HG03575 (cell line): ENCODE results near the gene LPCAT1.
"Not testable (repeated sequence)": the region's sequence is repeated elsewhere in the genome, so short reads cannot be mapped to it uniquely, and the experiment has no call there.

ENCODE experiments used
- ATAC-seq: cut with Tn5 transposase; IDR thresholded peaks from one replicate; pipeline ENCODE4 v1.9.1; 2021; ENCODE audit not compliant: unreplicated experiment, insufficient number of reproducible peaks, low FRiP score; ENCODE audit errors: extremely low read depth

Gene LPCAT1

GRCh38 chr5:1423901-1424603 is 99.7 kb downstream of the LPCAT1 start:
- ATAC-seq = no peak

DNA sequence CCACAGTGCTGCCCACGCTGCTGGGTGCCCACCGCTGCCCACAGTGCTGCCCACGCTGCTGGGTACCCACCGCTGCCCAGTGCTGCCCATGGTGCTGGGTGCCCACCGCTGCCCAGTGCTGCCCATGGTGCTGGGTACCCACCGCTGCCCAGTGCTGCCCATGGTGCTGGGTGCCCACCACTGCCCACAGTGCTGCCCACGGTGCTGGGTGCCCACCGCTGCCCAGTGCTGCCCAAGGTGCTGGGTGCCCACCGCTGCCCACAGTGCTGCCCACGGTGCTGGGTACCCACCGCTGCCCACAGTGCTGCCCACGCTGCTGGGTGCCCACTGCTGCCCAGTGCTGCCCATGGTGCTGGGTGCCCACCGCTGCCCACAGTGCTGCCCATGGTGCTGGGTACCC is 101.2 kb downstream of the LPCAT1 start:
- ATAC-seq = not testable (repeated sequence)

DNA sequence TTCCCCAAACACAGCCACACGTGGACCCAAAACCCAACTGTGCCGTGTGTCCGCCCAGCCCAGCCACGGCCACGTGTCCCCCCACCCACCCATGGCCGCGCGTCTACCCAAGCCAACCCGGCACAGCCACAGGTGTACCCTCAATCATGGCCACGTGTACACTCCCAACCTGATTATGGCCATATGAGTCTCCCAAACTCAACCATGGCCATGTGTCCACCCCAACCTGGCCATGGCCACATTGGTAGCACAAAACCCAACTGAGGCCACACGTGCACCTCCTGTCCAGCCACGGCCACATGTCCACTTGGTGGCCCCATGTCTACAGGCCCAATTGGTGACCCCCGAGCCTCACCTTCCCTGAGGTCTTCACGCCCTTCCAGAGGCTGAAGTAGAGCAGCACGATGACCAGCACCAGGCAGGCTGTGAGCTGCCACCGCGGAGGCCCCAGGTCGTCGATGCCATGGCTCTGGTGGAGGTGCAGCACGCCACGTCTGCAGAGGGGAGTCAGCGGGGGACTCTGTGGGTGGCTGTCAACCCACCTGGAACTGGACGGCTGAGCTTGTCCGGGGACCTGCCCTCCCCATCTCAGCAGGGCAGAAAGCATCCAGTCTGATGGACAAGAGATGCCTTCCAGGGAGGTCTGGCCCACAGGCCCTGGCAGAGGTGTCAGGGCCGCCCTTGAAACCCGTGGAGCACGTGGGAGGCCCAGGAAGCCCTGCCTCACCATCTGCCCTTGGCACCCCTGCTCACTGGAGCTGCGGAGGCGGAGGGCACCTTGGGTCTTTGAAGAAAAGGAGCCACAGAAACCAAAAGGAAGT is 102.0 kb downstream of the LPCAT1 start:
- ATAC-seq = no peak

GRCh38 chr5:1420211-1421195 is 103.3 kb downstream of the LPCAT1 start:
- no peak for ATAC-seq

- no peak for ATAC-seq
Observed at GRCh38 chr5:1419476-1420210, 104.1 kb downstream of the LPCAT1 start.

DNA sequence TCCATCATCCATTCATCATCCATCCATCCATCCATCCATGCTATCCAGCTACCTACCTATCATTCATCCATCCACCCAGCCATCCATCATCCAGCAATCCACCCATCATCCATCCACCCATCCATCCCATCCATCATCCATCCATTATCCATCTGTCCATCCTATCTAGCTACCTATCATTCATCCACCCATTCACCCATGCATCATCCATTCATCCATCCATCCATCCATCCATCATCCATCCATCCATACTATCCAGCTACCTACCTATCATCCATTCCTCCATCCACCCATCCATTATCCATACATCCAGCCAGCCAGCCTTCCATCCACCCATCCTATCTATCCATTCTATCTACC is 104.9 kb downstream of the LPCAT1 start:
- ATAC-seq = no peak

- ATAC-seq = no peak
Observed at GRCh38 chr5:1418238-1418920, 105.4 kb downstream of the LPCAT1 start.

GRCh38 chr5:1417586-1418225 is 106.1 kb downstream of the LPCAT1 start:
- no peak for ATAC-seq

DNA sequence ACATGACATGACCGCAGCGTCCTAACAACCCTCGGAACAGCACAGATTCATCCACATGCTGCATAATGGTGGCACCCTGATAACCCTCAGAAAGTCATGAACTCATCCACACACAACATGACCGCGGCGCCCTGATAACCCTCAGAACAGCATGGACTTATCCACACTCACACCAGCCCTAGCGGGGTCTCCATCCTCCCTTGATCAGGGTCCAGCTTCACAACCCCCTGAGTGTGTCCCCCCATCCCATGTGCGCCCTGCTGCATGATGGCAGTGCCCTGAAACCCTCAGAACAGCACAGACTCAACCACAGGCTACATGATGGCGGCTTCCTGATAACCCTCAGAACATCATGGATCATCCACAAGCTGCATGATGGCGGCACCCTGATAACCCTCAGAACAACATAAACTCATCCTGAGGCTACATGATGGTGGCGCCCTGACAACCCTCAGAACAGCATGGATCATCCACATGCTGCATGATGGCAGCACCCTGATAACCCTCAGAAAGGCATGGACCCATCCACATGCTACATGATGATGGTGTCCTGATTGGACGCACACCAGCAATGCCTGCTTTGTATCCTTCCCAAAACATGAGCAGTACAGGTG is 106.8 kb downstream of the LPCAT1 start:
- no peak for ATAC-seq

DNA sequence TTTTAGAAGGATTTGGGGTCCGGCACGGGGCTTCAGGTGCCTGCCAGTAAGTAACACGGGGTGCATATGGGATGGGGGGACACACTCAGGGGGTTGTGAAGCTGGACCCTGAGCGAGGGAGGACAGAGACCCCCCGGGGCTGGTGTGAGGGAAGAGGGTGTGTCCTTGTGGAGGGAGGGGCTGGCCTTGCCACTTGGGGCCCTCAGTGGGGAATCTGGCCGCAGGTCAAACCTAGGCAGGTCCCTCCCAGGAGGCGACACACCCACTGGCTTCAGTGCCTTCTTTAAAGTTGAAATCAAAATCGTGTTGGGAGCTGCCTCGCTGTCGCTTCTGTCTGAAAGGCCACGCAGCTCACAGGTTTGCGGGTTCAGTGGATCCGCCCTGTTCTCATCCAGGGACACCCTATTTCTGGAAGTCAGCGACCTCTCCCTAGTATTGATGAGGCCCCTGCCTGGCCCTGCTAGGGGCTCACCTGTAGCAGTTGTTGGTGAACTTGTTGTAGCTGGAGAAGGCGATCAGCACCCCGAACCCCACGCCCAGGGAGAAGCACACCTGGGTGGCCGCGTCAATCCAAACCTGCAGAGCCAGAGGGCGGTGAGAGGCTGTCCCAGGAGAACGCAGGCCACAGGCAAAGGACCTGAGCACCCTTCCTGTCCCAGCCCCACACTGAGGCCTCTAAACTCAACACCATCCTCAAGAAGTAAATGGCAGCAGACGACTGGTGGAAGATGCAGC is 108.0 kb downstream of the LPCAT1 start:
- ATAC-seq = no peak

DNA sequence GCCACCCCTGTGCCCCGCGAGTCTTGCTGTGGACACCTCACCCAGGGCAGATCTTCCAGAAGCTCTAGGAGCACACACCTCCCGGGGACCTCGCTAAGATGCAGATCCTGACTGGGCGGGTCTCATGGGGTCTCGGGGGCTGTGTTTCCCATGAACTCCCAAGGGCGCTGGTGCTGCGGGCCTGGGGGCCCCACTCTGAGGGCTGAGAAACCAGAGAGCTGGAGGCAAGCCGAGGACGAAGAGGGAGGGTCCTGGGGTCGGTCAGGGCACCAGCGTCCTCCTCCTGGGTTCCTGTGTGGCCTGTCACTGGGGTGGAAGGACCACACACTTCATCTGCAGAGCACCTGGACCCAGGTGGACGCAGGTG is 108.7 kb downstream of the LPCAT1 start:
- no peak for ATAC-seq

DNA sequence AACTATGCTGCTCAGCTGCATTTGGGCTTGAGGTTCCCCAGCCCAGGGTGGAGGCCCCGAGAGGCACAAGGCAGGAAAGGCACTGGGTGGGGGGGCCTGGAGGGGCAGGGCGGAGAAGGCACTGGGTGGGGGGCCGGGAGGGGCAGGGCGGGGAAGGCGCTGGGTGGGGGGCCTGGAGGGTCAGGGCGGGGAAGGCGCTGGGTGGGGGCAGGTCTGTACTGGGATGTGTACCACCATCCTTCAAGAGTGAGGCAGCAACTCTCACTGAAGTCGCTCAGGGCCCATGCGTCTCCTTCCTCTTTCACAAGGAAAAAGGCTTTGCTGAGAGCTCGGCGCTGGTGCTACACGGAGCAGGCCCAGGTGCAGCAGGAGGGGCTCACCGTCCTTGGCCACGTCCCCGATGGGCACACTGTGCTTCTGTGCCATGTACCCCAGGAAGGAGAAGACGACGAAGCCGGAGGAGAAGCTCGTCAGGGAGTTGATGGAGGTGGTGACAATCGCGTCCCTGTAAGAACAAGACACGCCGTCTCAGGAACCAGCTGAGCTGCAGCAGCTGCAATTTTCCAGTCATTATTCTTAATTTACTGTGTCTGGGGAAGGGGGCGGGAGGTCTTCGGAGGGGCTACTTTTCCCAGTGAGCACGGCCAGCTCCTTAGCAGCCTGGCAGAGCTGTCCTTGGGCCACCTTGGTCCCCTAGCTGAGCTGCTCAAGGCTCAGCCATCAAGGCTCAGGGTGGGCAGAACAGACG is 109.3 kb downstream of the LPCAT1 start:
- ATAC-seq = no peak

- ATAC-seq = no peak
Observed at GRCh38 chr5:1413611-1414241, 110.0 kb downstream of the LPCAT1 start.

- no peak for ATAC-seq
Observed at GRCh38 chr5:1413211-1413610, 110.5 kb downstream of the LPCAT1 start.

DNA sequence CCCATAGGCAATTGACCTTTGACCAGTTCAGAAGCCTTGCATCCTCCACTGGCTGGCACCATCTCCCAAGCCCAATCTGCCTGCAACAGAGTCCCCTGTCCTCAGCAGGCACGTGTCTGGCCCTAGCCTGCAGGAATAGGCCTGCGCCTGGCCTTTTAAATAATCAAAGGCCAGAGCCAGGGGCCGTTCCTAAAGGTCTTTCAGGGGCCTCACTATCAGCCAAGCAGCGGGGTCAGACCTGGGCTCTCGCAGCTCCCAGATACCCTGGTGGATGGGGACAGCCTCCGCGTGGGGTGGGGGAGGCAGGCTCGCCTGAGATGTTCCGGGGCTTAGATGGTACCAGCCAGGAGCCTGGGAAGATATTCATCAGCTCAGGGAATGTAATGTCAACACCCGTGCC is 111.1 kb downstream of the LPCAT1 start:
- no peak for ATAC-seq

- ATAC-seq = no peak
Observed at GRCh38 chr5:1412163-1412562, 111.6 kb downstream of the LPCAT1 start.
